ENCODE results near the gene IGF2R. TPM values are rescaled to one million over a fixed set of nuclear protein-coding genes. Genes with fewer than 3 reads are reported as not detected.

Gene IGF2R
- total RNA-seq, 2 experiments from 2014 or later = 19.3 to 37.6 TPM

- H3K4me3 ChIP-seq (ENCODE audit: low read depth, low read length, poor library complexity, severe bottlenecking) = no peak overlapping the region
- no peak overlapping the region for H3K27ac ChIP-seq (ENCODE audit: low read depth, low read length, poor library complexity, severe bottlenecking)
- H3K9me3 ChIP-seq (ENCODE audit: low read length) = no peaks in the 10 kb centered on the region
- intact Hi-C loops (cut with micrococcal nuclease; ENCODE audit: unreplicated experiment) = no loop called here
- H3K4me2 ChIP-seq (ENCODE audit: low read length) = no peak overlapping the region
- no TSS peak for BruUV-seq (replicated peaks)
- no peak for DNase-seq (ENCODE audit: low spot score)
- no peaks in the 10 kb centered on the region for H3K4me1 ChIP-seq (ENCODE audit: insufficient read depth, low read length, poor library complexity, severe bottlenecking)
- H2AFZ ChIP-seq (ENCODE audit: low read length) = no peak overlapping the region
- H3K79me2 ChIP-seq (ENCODE audit: insufficient read depth, low read depth, low read length) = no peaks in the 10 kb centered on the region
- CTCF ChIA-PET (ENCODE audit: unreplicated experiment) = no interaction called here
- POLR2A ChIA-PET = no interaction called here
- peaks cover 73% of the 10 kb centered on the region for H3K36me3 ChIP-seq (ENCODE audit: insufficient read depth, low read length)
- H3K9me2 ChIP-seq (ENCODE audit: insufficient read depth, low read length) = no peaks in the 10 kb centered on the region
- TF ChIP-seq, protein P1, sequence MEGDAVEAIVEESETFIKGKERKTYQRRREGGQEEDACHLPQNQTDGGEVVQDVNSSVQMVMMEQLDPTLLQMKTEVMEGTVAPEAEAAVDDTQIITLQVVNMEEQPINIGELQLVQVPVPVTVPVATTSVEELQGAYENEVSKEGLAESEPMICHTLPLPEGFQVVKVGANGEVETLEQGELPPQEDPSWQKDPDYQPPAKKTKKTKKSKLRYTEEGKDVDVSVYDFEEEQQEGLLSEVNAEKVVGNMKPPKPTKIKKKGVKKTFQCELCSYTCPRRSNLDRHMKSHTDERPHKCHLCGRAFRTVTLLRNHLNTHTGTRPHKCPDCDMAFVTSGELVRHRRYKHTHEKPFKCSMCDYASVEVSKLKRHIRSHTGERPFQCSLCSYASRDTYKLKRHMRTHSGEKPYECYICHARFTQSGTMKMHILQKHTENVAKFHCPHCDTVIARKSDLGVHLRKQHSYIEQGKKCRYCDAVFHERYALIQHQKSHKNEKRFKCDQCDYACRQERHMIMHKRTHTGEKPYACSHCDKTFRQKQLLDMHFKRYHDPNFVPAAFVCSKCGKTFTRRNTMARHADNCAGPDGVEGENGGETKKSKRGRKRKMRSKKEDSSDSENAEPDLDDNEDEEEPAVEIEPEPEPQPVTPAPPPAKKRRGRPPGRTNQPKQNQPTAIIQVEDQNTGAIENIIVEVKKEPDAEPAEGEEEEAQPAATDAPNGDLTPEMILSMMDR (conservative IDR thresholded peaks at IDR 0.05; ENCODE audit: low read length) = no peak
- TF ChIP-seq EZH2phosphoT487 (IDR thresholded peaks at IDR 0.05; ENCODE audit: borderline replicate concordance, low read depth, low read length) = no peak
- no peaks in the 10 kb centered on the region for H4K20me1 ChIP-seq (ENCODE audit: insufficient read depth, low read length)
Measured at GRCh38 chr6:160050022-160050421, 81.1 kb downstream of the IGF2R start.

GRCh38 chr6:160051390-160051789 lies 82.5 kb downstream of the IGF2R start:
- TF ChIP-seq, protein P1 (conservative IDR thresholded peaks at IDR 0.05; ENCODE audit: low read length) = no peak
- no peak for TF ChIP-seq EZH2phosphoT487 (IDR thresholded peaks at IDR 0.05; ENCODE audit: borderline replicate concordance, low read depth, low read length)
- intact Hi-C loops (cut with micrococcal nuclease; ENCODE audit: unreplicated experiment) = no loop called here
- Histone ChIP-seq H3K4me2 (ENCODE audit: low read length) (no peak overlapping the region), H3K27ac (ENCODE audit: low read depth, low read length, poor library complexity, severe bottlenecking) (no peak overlapping the region), H3K4me3 (ENCODE audit: low read depth, low read length, poor library complexity, severe bottlenecking) (no peak overlapping the region), H3K79me2 (ENCODE audit: insufficient read depth, low read depth, low read length) (no peaks in the 10 kb centered on the region), H3K9me3 (ENCODE audit: low read length) (no peaks in the 10 kb centered on the region), H4K20me1 (ENCODE audit: insufficient read depth, low read length) (no peaks in the 10 kb centered on the region), H3K4me1 (ENCODE audit: insufficient read depth, low read length, poor library complexity, severe bottlenecking) (no peaks in the 10 kb centered on the region), H3K9me2 (ENCODE audit: insufficient read depth, low read length) (no peaks in the 10 kb centered on the region), H3K36me3 (ENCODE audit: insufficient read depth, low read length) (peaks cover 62% of the 10 kb centered on the region), H2AFZ (ENCODE audit: low read length) (no peak overlapping the region)
- no peak for DNase-seq (ENCODE audit: low spot score)
- no TSS peak for BruUV-seq (replicated peaks)
- ChIA-PET POLR2A (no interaction called here), CTCF (ENCODE audit: unreplicated experiment) (no interaction called here)

- CTCF ChIA-PET (ENCODE audit: unreplicated experiment) = no interaction called here
- TF ChIP-seq, protein P1 (conservative IDR thresholded peaks at IDR 0.05; ENCODE audit: low read length) = no peak
- TF ChIP-seq EZH2phosphoT487 (IDR thresholded peaks at IDR 0.05; ENCODE audit: borderline replicate concordance, low read depth, low read length) = no peak
- Histone ChIP-seq H3K79me2 (ENCODE audit: insufficient read depth, low read depth, low read length) (no peaks in the 10 kb centered on the region), H3K9me3 (ENCODE audit: low read length) (no peaks in the 10 kb centered on the region), H3K9me2 (ENCODE audit: insufficient read depth, low read length) (no peaks in the 10 kb centered on the region), H3K4me2 (ENCODE audit: low read length) (no peak overlapping the region), H3K4me1 (ENCODE audit: insufficient read depth, low read length, poor library complexity, severe bottlenecking) (no peaks in the 10 kb centered on the region), H3K36me3 (ENCODE audit: insufficient read depth, low read length) (peaks cover 56% of the 10 kb centered on the region), H3K27ac (ENCODE audit: low read depth, low read length, poor library complexity, severe bottlenecking) (no peak overlapping the region), H4K20me1 (ENCODE audit: insufficient read depth, low read length) (no peaks in the 10 kb centered on the region), H2AFZ (ENCODE audit: low read length) (no peak overlapping the region), H3K4me3 (ENCODE audit: low read depth, low read length, poor library complexity, severe bottlenecking) (no peak overlapping the region)
- intact Hi-C loops (cut with micrococcal nuclease; ENCODE audit: unreplicated experiment) = no loop called here
- POLR2A ChIA-PET = interaction anchor here (0.6 kb wide), 1 partner anchor 66 kb away, joined by 3 read pairs; no protein-coding TSS in a partner anchor
- no peak for DNase-seq (ENCODE audit: low spot score)
- no TSS peak for BruUV-seq (replicated peaks)
Measured at GRCh38 chr6:160054271-160054670, 85.4 kb downstream of the IGF2R start.
